ENCODE measurements around the gene CAMTA1.

- TF ChIP-seq CTCF (IDR thresholded peaks at IDR 0.05; ENCODE audit: poor library complexity, severe bottlenecking) = no peak
- TF ChIP-seq EZH2 (IDR thresholded peaks at IDR 0.05; ENCODE audit: borderline replicate concordance, insufficient read depth, low read length, poor library complexity, severe bottlenecking) = no peak
- TF ChIP-seq MXI1 (conservative IDR thresholded peaks at IDR 0.05; ENCODE audit: poor library complexity, severe bottlenecking) = no peak
Observed at GRCh38 chr1:7813677-7814373, 1028.6 kb downstream of the CAMTA1 start.

Data from neural cell (in vitro differentiated cells).